H54 (cell line): Measurements from ENCODE around the gene SLC25A10.

Experiments used
- DNase-seq: peaks from one replicate; pipeline ENCODE4 v3.0.0; 2011; ENCODE audit warnings: low spot score, mixed read lengths; ENCODE audit not compliant: insufficient read length
- FAIRE-seq: peaks from 3 replicates; lab custom pipeline; 2011; peaks lifted over from hg19 to GRCh38; lab: Jason Lieb, UNC
- POLR2A ChIP-seq: IDR thresholded peaks from 2 replicates; pipeline ENCODE4 v1.6.1; 2011; ENCODE audit warnings: low read depth, mild to moderate bottlenecking, low read length

SLC25A10 gene

DNA sequence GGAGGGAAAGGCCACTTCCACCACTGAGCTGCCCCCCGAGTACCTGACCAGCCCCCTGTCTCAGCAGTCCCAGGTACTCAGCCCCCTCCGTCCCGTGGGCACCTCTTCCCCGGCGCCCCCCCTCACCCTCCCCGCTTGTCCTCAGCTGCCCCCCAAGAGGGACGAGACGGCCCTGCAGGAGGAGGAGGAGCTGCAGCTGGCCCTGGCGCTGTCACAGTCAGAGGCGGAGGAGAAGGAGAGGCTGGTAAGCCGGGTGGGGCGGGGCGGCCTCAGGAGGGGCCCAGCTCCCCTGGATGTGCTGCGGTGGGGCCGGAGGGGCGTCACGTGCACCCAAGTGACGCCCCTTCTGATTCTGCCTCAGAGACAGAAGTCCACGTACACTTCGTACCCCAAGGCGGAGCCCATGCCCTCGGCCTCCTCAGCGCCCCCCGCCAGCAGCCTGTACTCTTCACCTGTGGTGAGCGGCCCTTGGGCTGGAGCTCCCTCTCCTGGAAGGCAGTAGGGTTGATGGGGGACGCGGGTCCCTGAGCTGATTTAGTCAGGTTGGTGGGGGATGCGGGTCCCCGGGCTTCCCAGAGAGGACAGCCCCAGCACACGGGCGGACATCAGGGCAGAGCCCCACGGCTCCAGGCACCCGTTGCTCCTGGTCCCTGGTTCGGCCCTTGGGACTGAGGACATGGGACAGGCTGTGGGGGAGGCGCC is 18.4 kb upstream of the SLC25A10 start:
- no peak for DNase-seq
- FAIRE-seq: no peak
- no peak for TF ChIP-seq POLR2A

DNA sequence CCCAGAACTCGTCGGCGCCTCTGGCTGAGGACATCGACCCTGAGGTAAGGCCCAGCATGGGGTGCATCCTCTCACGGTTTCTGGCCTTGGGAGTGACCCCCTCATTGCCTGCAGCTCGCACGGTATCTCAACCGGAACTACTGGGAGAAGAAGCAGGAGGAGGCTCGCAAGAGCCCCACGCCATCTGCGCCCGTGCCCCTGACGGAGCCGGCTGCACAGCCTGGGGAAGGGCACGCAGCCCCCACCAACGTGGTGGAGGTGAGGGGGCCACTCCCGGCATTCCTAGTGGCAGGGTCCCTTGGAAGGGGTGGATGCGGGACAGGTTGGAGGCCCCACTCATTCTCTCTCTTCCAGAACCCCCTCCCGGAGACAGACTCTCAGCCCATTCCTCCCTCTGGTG is 17.3 kb upstream of the SLC25A10 start:
- no peak for FAIRE-seq
- TF ChIP-seq POLR2A: no peak

DNA sequence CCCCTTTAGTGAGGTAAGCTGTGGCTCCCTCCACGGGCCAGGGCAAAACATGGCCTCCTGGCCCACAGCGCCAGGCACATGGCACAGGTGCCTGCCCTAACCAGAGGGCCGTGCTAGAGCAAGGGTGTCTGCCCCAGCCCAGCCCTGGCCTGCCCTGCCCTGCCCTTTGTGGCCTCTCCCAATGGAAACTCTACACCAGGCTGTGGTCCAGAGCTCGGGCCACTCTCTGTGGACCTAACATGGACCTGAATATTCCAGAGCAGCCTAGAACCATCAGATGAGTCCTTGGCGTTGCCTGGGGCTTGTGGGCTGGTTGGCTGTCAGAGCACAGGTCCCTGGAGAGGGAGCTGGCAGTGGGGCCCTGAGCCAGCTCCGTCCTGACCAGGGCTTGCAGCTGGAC is 16.9 kb upstream of the SLC25A10 start:
- no peak for FAIRE-seq
- TF ChIP-seq POLR2A: no peak
- DNase-seq: no peak

More for the DNA sequence above, 17.3 kb upstream of the SLC25A10 start:
- no peak for DNase-seq

DNA sequence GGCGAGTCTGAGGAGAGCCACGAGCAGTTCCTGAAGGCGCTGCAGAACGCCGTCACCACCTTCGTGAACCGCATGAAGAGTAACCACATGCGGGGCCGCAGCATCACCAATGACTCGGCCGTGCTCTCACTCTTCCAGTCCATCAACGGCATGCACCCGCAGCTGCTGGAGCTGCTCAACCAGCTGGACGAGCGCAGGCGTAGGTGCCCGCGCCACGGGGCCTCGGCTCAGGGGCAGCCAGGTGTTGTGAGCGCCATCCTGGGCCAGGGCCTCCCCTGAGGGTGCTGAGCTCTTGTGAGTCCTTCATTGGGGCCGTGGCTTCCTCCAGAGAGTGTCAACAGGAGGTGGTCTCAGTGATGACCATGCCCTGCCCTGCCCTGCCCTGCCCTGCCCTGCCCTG is 16.3 kb upstream of the SLC25A10 start:
- DNase-seq (no peak), FAIRE-seq (no peak)
- TF ChIP-seq POLR2A: no peak

DNA sequence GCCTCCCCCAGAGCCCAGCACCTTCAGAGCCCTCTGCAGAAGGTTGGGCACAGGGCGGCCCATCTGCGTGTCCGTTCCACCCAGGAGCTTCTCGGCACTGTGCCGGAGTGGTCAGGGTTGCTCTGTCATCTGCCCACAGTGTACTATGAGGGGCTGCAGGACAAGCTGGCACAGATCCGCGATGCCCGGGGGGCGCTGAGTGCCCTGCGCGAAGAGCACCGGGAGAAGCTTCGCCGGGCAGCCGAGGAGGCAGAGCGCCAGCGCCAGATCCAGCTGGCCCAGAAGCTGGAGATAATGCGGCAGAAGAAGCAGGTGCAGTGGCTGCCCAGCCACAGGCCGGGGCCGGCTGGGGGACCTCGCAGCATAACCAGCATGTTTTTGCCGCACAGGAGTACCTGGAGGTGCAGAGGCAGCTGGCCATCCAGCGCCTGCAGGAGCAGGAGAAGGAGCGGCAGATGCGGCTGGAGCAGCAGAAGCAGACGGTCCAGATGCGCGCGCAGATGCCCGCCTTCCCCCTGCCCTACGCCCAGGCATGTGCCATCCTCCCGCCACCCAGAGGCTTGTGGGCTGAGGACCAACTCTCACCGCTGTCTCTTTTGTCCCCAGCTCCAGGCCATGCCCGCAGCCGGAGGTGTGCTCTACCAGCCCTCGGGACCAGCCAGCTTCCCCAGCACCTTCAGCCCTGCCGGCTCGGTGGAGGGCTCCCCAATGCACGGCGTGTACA is 15.7 kb upstream of the SLC25A10 start:
- FAIRE-seq (no peak), DNase-seq (no peak)
- TF ChIP-seq POLR2A: no peak

DNA sequence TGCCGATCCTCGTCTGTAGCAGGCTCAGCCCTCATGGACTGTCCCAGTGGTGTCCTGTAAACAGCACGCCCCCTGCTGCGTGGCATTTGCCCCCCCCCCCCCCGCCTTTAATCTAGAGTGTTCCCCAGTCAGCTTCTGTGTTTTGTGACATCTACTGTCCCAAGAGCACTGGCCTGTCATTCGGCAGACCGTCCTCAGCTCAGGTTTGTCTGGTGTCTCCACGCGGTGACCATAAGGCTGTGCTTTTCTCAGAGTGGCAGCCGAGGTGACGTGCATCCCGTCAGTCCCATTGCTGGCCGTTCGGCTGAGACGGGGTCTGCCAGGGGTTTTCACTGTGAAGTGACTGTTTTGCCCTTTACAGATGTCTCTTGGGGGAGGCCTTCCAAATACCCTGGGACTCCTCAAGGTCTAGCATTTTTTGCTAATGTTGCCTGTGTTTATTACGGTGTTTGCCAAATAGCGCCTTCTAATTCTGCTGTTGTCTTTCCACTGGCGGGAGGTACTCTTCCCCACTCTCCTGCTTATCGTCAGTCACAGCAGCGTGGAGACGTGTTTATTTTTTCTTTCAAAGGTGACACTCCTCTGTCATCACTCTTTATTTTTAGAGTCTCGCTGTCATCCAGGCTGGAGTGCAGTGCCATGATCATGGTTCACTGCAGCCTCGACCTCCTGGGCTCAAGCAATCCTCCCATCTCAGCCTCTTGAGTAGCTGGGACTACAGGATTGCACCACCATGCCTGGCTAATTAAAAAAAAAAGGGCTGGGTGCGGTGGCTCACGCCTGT is 14.6 kb upstream of the SLC25A10 start:
- FAIRE-seq (no peak), DNase-seq (no peak)
- TF ChIP-seq POLR2A: no peak

DNA sequence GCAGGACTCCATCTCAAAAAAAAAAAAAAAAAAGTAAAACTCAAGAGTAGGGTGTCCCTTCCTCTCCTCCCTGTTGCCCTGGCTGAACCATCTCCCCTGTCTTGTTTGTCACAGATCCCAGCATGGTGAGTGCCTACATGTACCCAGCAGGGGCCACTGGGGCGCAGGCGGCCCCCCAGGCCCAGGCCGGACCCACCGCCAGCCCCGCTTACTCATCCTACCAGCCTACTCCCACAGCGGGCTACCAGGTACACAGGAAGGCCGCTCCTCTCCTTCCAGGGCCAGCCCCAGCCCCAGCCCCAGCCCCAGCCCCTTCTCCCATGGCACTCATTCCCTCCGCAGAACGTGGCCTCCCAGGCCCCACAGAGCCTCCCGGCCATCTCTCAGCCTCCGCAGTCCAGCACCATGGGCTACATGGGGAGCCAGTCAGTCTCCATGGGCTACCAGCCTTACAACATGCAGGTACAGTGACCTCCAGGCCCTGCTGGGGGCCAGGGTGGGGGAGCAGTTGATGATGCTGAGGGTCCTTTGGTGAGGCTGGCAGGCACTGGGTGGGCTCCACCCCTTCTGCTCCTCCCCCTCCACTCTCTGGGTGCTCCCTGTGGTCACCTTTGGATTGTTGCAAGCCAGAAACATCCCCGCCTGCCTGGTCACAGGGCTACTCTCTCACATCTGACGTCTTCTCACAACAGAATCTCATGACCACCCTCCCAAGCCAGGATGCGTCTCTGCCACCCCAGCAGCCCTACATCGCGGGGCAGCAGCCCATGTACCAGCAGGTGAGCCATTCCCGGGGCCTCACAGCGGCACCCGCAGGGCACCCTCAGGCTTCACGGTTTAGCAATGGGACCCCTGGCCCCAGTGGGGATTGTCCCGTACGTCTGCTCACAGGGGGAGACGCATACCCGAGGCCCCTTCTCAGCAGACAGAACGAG is 11.5 kb upstream of the SLC25A10 start:
- no peak for TF ChIP-seq POLR2A
- FAIRE-seq (no peak), DNase-seq (no peak)

DNA sequence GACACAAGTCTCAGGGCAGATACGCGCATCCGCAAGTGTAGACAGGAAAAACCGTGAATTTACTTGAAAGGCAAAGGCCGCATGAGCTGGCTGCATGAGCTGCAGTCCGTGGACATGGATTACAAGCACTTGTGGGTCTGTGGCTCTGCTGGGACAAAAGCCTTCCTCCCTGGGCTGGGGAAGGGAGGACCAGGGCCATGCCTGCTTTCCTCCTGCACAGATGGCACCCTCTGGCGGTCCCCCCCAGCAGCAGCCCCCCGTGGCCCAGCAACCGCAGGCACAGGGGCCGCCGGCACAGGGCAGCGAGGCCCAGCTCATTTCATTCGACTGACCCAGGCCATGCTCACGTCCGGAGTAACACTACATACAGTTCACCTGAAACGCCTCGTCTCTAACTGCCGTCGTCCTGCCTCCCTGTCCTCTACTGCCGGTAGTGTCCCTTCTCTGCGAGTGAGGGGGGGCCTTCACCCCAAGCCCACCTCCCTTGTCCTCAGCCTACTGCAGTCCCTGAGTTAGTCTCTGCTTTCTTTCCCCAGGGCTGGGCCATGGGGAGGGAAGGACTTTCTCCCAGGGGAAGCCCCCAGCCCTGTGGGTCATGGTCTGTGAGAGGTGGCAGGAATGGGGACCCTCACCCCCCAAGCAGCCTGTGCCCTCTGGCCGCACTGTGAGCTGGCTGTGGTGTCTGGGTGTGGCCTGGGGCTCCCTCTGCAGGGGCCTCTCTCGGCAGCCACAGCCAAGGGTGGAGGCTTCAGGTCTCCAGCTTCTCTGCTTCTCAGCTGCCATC is 10.6 kb upstream of the SLC25A10 start:
- FAIRE-seq: no peak
- no peak for TF ChIP-seq POLR2A
- no peak for DNase-seq

DNA sequence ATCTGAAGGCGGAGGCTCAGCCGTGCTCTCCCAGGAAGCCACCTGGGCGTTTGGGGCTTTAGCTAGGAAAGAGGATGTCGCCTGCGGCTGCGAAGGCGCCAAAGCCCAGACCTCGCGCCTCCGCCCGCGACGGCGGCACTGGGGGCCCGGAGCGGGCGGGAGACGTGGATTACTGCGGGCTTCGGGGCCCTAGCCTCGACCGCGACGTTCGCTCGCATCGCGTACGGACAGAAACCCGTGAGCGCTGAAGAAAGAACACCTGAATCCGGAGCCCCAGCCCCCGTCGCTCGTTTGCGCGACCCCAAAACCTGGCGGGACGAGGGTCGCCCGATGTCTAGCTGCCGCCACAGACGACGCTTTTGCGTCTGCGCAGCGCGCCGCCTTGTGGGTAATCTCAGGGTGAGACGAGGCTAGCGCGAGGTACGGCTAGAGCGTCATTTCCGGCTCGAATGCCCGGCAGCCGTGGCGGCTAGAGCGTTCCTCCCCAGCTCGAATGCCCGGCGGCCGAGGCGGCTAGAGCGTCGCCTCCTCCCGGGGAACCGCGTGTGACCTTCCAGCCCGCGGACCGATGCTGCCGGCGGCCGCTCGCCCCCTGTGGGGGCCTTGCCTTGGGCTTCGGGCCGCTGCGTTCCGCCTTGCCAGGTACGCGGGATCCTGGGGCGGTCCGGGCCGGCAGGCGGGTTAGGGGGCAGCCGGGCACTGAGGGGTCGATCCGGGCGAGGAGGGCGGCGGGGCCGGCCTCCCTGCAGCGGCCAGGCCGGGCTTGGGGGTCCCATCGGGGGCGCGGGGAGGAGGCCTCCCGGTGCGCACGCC is 8.9 kb upstream of the SLC25A10 start, which contains the start of gene MRPL12:
Gene MRPL12, plus strand, starts transcription at position 434 of the 813 bp plus-strand sequence. Its CDS starts 135 bp downstream, at position 569.
- peak; percentile 91 for TF ChIP-seq POLR2A
- DNase-seq (peak; percentile 96), FAIRE-seq (no peak)

DNA sequence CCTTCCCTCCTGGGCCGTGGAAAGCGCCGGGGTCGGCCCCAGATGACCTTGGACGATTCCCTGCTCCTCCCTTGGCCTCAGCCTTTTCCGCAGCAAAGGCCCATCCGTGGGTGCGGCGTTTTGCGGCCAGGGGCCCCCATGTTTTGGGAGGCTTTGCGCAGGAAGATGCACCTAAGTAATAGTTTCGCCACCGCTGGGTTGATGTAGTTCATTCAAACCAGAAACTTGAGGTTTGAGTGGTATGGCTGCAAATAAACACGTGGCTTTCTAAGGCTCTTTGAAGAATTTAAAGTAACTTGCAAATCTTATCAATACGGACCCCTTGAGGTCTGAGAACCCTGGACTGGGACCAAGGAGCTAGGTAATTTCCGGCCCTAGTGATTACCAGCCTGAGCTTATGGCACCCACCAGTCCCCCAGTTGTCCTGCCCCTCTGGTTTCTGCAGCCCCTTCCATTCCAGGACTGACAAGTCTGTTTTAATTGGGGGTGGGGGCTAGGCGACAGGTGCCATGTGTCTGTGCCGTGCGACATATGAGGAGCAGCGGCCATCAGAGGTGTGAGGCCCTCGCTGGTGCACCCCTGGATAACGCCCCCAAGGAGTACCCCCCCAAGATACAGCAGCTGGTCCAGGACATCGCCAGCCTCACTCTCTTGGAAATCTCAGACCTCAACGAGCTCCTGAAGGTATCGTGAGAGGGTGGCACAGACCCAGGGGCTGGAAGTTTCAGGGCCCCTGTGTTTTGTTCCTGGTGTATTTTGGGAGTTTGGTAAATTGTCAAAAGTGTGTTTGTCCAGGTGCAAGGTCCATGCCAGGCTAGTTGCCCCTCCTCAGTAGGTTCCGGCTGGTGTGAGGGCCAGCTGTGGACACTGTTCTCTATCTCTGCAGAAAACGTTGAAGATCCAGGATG is 8.1 kb upstream of the SLC25A10 start:
- FAIRE-seq (no peak), DNase-seq (no peak)

More for the DNA sequence above, 8.1 kb upstream of the SLC25A10 start:
- no peak for TF ChIP-seq POLR2A
